ENCODE results near the gene MAML3.

DNA sequence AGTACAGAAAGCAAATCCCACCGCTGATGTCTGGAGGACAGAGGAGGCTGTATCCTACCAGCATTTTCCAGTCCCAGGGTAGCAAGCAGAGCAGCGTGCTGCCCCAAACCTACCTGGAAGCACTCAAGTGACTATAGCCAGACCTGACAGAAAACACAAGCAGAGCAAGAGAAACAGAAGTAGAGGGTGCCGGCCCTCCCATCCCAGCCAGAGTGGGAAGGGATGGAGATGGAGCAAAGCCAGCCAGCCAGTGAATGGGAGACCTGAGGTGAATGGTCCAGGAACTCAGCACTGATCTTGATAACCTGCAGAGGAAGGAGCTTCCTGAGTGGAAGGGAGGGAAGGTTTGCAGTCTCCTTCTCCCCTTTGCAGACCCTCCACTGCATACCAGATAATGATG, 185.2 kb downstream of the MAML3 start:
- TF ChIP-seq FOXP2 (optimal IDR thresholded peaks at IDR 0.05; ENCODE audit: borderline replicate concordance, extremely low read depth, extremely low read length, insufficient read depth) (no peak), POLR2AphosphoS5 (IDR thresholded peaks at IDR 0.05; ENCODE audit: low read depth, low read length) (no peak), TAF1 (IDR thresholded peaks at IDR 0.05; ENCODE audit: borderline replicate concordance, insufficient read depth, low read length) (no peak)
- TF ChIP-seq, protein P1, sequence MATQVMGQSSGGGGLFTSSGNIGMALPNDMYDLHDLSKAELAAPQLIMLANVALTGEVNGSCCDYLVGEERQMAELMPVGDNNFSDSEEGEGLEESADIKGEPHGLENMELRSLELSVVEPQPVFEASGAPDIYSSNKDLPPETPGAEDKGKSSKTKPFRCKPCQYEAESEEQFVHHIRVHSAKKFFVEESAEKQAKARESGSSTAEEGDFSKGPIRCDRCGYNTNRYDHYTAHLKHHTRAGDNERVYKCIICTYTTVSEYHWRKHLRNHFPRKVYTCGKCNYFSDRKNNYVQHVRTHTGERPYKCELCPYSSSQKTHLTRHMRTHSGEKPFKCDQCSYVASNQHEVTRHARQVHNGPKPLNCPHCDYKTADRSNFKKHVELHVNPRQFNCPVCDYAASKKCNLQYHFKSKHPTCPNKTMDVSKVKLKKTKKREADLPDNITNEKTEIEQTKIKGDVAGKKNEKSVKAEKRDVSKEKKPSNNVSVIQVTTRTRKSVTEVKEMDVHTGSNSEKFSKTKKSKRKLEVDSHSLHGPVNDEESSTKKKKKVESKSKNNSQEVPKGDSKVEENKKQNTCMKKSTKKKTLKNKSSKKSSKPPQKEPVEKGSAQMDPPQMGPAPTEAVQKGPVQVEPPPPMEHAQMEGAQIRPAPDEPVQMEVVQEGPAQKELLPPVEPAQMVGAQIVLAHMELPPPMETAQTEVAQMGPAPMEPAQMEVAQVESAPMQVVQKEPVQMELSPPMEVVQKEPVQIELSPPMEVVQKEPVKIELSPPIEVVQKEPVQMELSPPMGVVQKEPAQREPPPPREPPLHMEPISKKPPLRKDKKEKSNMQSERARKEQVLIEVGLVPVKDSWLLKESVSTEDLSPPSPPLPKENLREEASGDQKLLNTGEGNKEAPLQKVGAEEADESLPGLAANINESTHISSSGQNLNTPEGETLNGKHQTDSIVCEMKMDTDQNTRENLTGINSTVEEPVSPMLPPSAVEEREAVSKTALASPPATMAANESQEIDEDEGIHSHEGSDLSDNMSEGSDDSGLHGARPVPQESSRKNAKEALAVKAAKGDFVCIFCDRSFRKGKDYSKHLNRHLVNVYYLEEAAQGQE (IDR thresholded peaks at IDR 0.05; ENCODE audit: insufficient read depth in 1 of 2, low read depth in 2 of 2, low read length in 2 of 2): no peak
